MM.1S (cell line): ENCODE results near the gene SMG7.

ENCODE experiments used
- DNase-seq: peaks from one replicate; pipeline ENCODE4 v3.0.0-alpha.2; 2015
- H2AFZ ChIP-seq: fragments of 300-600 bp; sonication (generic); 2 replicates; pipeline ENCODE4 v1.6.0; 2016; ENCODE audit warnings: antibody characterized with exemption, low read length
- H3F3A ChIP-seq: fragments of 300-600 bp; sonication (generic); 2 replicates; pipeline ENCODE4 v1.6.1; 2016; ENCODE audit warnings: mild to moderate bottlenecking, antibody characterized with exemption, low read length, moderate library complexity, mixed read lengths; ENCODE audit not compliant: insufficient read depth
- H3K27ac ChIP-seq: fragments of 300-600 bp; sonication (generic); 2 replicates; pipeline ENCODE4 v1.5.1; 2016; ENCODE audit warnings: mild to moderate bottlenecking, low read length
- H3K27me3 ChIP-seq: fragments of 300-600 bp; sonication (generic); replicated peaks from 2 replicates; pipeline ENCODE4 v1.6.0; 2016; ENCODE audit warnings: low read length; ENCODE audit not compliant: insufficient read depth
- H3K36me3 ChIP-seq: fragments of 300-600 bp; sonication (generic); replicated peaks from 2 replicates; pipeline ENCODE4 v1.6.1; 2016; ENCODE audit warnings: mild to moderate bottlenecking, low read length, mixed read lengths; ENCODE audit not compliant: insufficient read depth
- H3K4me1 ChIP-seq: fragments of 300-600 bp; sonication (generic); 2 replicates; pipeline ENCODE4 v1.6.1; 2016; ENCODE audit warnings: low read length, mixed read lengths
- H3K4me2 ChIP-seq: fragments of 300-600 bp; sonication (generic); 2 replicates; pipeline ENCODE4 v1.6.0; 2016; ENCODE audit warnings: low read depth, low read length
- H3K4me3 ChIP-seq: fragments of 300-600 bp; sonication (generic); 2 replicates; pipeline ENCODE4 v1.5.1; 2016; ENCODE audit warnings: low read length, mixed read lengths
- H3K79me2 ChIP-seq: fragments of 300-600 bp; sonication (generic); 2 replicates; pipeline ENCODE4 v1.6.1; 2016; ENCODE audit warnings: mixed run types, low read length, mixed read lengths
- H3K9ac ChIP-seq: fragments of 300-600 bp; sonication (generic); 2 replicates; pipeline ENCODE4 v1.6.1; 2016; ENCODE audit warnings: low read length, mixed read lengths
- H3K9me2 ChIP-seq: fragments of 300-600 bp; sonication (generic); replicated peaks from 2 replicates; pipeline ENCODE4 v1.6.1; 2016; ENCODE audit warnings: mild to moderate bottlenecking, low read length, mixed read lengths; ENCODE audit not compliant: insufficient read depth
- H3K9me3 ChIP-seq: fragments of 300-600 bp; sonication (generic); replicated peaks from 2 replicates; pipeline ENCODE4 v1.6.1; 2016; ENCODE audit warnings: mild to moderate bottlenecking, low read length, mixed read lengths; ENCODE audit not compliant: insufficient read depth
- H4K20me1 ChIP-seq: fragments of 300-600 bp; sonication (generic); 2 replicates; pipeline ENCODE4 v1.6.1; 2016; ENCODE audit warnings: mild to moderate bottlenecking, low read length, moderate library complexity, mixed read lengths; ENCODE audit not compliant: insufficient read depth
- CTCF ChIP-seq: fragments of 300-600 bp; sonication (generic); IDR thresholded peaks from 2 replicates; pipeline ENCODE4 v1.5.1; 2016; ENCODE audit warnings: antibody characterized with exemption, low read length, mixed read lengths
- EZH2 ChIP-seq: fragments of 300-600 bp; sonication (generic); optimal IDR thresholded peaks from 2 replicates; pipeline ENCODE3; 2017; ENCODE audit warnings: low read depth, mild to moderate bottlenecking, antibody characterized with exemption, low read length, mixed read lengths
- EZH2phosphoT487 ChIP-seq: fragments of 300-600 bp; sonication (generic); IDR thresholded peaks from 2 replicates; pipeline ENCODE4 v1.6.1; 2018; ENCODE audit warnings: antibody characterized with exemption, low read length

The SMG7 gene

DNA sequence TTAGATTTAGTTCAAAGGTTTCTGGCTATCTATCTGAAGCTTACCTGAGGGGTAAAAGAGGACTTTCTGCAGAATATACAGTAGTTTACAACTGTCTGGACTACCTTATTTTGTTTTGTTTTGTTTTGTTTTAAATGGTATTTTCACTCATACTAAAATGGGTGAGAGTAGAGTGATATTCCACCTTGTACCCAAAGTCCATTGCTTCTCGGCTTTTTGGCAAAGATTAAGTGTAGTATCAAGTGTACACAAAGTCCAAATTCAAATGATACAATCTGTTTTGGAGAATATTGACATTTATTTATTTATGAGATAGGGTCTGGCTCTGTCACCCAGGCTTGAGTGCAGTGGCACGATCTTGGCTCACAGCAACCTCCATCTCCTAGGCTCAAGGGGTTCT lies 11.7 kb upstream of the SMG7 start:
- H3K79me2 ChIP-seq: no peaks in the 10 kb centered on the region
- TF ChIP-seq EZH2phosphoT487 (no peak), CTCF (no peak)

DNA sequence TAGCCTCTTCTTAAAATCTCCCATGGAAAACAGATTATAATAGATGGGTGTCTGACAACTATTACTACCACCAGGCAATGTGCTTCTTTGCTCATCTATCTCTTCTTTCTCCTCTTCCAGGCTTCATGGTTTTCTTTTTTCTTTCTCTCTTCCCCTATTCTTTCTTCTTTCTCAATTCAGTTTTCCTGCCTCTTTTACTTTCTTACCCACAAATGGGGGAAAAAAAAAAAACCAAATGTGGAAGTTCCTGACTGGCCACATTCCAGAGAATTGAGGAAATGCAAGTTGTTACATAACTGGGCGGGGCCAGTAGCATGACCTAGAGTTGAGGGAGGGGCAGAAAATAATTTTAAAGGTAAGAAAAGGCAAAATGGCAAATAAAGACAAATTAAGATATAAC lies 10.9 kb upstream of the SMG7 start:
- Histone ChIP-seq H3K36me3 (no peaks in the 10 kb centered on the region), H3K4me1 (no peaks in the 10 kb centered on the region), H3K27me3 (no peaks in the 10 kb centered on the region), H3F3A (no peaks in the 10 kb centered on the region), H3K9me2 (no peaks in the 10 kb centered on the region), H3K4me2 (no peak overlapping the region), H3K79me2 (no peaks in the 10 kb centered on the region), H3K9ac (no peak overlapping the region), H3K9me3 (no peaks in the 10 kb centered on the region), H2AFZ (no peak overlapping the region), H3K4me3 (no peak overlapping the region), H4K20me1 (no peaks in the 10 kb centered on the region), H3K27ac (no peak overlapping the region)
- TF ChIP-seq EZH2phosphoT487 (no peak), EZH2 (no peak), CTCF (no peak)
- DNase-seq: no peak

More for the DNA sequence above, 11.7 kb upstream of the SMG7 start:
- Histone ChIP-seq H2AFZ (no peak overlapping the region), H3K9me3 (no peaks in the 10 kb centered on the region), H3K27ac (no peak overlapping the region), H3K9ac (no peak overlapping the region), H4K20me1 (no peaks in the 10 kb centered on the region), H3K4me1 (no peaks in the 10 kb centered on the region), H3K4me3 (no peak overlapping the region), H3K4me2 (no peak overlapping the region), H3K9me2 (no peaks in the 10 kb centered on the region), H3F3A (no peaks in the 10 kb centered on the region), H3K36me3 (no peaks in the 10 kb centered on the region), H3K27me3 (no peaks in the 10 kb centered on the region)
- DNase-seq: no peak

DNA sequence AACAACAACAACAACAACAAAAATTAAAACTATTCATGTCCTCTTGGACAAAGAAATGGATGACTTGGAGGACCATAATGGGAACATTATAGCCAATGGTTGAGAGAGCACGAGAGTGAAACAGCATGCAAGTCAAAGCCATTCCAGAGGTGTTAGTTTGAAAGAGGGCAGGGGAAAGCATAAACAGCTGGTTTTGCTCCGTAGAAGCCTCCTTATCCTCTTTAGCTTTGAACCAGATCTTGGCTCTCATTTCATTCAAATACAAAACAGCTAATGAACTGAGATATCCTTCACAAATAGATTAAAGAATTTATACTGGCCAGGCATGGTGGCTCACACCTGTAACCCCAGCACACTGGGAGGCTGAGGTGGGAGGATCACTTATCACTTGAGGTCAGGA lies 8.7 kb upstream of the SMG7 start:
- no peaks in the 10 kb centered on the region for H4K20me1 ChIP-seq
- H3K4me2 ChIP-seq: no peak overlapping the region
- H3K27me3 ChIP-seq: no peaks in the 10 kb centered on the region
- TF ChIP-seq CTCF: no peak
- no peak for TF ChIP-seq EZH2
- no peak for TF ChIP-seq EZH2phosphoT487
- no peaks in the 10 kb centered on the region for H3K79me2 ChIP-seq
- no peaks in the 10 kb centered on the region for H3K36me3 ChIP-seq
- DNase-seq: no peak
- H3K9me2 ChIP-seq: no peaks in the 10 kb centered on the region
- no peak overlapping the region for H3K27ac ChIP-seq
- no peaks in the 10 kb centered on the region for H3K9me3 ChIP-seq
- H2AFZ ChIP-seq: no peak overlapping the region
- H3K4me3 ChIP-seq: no peak overlapping the region
- H3K9ac ChIP-seq: no peak overlapping the region
- no peaks in the 10 kb centered on the region for H3K4me1 ChIP-seq
- no peaks in the 10 kb centered on the region for H3F3A ChIP-seq

DNA sequence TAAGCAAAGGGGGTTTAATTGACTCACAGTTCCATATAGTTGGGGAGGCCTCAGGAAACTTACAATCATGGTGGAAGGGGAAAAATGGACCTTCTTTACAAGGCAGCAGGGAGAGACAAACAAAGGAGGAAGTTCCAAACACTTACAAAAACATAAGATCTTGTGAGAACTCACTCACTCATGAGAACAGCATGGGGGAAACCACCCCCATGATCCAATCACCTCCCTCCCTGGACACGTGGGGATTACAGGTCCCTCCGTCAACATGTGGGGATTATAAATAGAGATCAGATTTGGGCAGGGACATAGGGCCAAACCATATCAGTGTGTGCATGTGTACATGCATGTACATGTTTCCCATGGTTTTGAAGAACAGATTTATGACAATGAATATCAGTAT lies 5.5 kb upstream of the SMG7 start:
- no peak overlapping the region for H3K27ac ChIP-seq
- H3K79me2 ChIP-seq: no peaks in the 10 kb centered on the region
- peaks cover 22% of the 10 kb centered on the region for H3F3A ChIP-seq
- peaks cover 4% of the 10 kb centered on the region for H3K4me1 ChIP-seq
- H3K4me2 ChIP-seq: no peak overlapping the region
- no peak for TF ChIP-seq CTCF
- H3K4me3 ChIP-seq: no peak overlapping the region
- H3K9me2 ChIP-seq: no peaks in the 10 kb centered on the region
- H3K9ac ChIP-seq: no peak overlapping the region
- no peaks in the 10 kb centered on the region for H3K36me3 ChIP-seq
- H2AFZ ChIP-seq: no peak overlapping the region
- DNase-seq: no peak
- H4K20me1 ChIP-seq: no peaks in the 10 kb centered on the region
- H3K9me3 ChIP-seq: no peaks in the 10 kb centered on the region
- H3K27me3 ChIP-seq: no peaks in the 10 kb centered on the region
